Peyer's patch (tissue), 4 donors: ENCODE data around the gene PLXNA4. TPM values are rescaled to one million over a fixed set of nuclear protein-coding genes. Genes with fewer than 3 reads are reported as not detected.

Experiments used
- DNase-seq, 3 donors: peaks; one replicate each; pipeline ENCODE4 v3.0.0-alpha.2; 2017 to 2019
- H3K27ac ChIP-seq, 4 donors: fragments of 200-600 bp; sonication (generic); one replicate each; pipeline ENCODE4 v1.5.1; 2016 to 2019
- H3K27me3 ChIP-seq, 2 donors: fragments of 200-600 bp; sonication (generic); one replicate each; pipeline ENCODE4 v1.5.1; 2019
- H3K36me3 ChIP-seq, 3 donors: fragments of 200-600 bp; sonication (generic); one replicate each; pipeline ENCODE4 v1.5.1; 2016 to 2019
- H3K4me1 ChIP-seq, 4 donors: fragments of 200-600 bp; sonication (generic); one replicate each; pipeline ENCODE4 v1.5.1; 2016 to 2019
- H3K4me3 ChIP-seq, 4 donors: fragments of 200-600 bp; sonication (generic); 1 replicate in 3 of 4; 2 replicates in 1 of 4; pipeline ENCODE4 v1.5.1; 2016 to 2019; ENCODE audit warnings: mild to moderate bottlenecking in 1 of 4
- H3K9me3 ChIP-seq, 4 donors: fragments of 200-600 bp; sonication (generic); one replicate each; pipeline ENCODE4 v1.5.1; 2016 to 2019; ENCODE audit warnings: mild to moderate bottlenecking in 1 of 4
- CTCF ChIP-seq, 6 experiments: fragments of 450-650 bp in 4 of 6; fragments of 200-600 bp in 2 of 6; sonication (generic) in 1 of 6; IDR thresholded peaks; one replicate each; pipeline ENCODE4 v1.5.1; 2017 to 2019; ENCODE audit warnings: antibody characterized with exemption in 6 of 6, mild to moderate bottlenecking in 3 of 6, moderate library complexity in 1 of 6
- POLR2A ChIP-seq, 2 donors: fragments of 450-650 bp; IDR thresholded peaks; one replicate each; pipeline ENCODE4 v1.5.1; 2017; ENCODE audit warnings: antibody characterized with exemption in 2 of 2, mild to moderate bottlenecking in 2 of 2, moderate library complexity in 2 of 2
- total RNA-seq, 4 donors: library from RNA; depleted of rRNA; stranded (reverse); fragments of >200 nt; gene quantifications; one replicate each; pipeline ENCODE4 v1.1.0, GENCODE V29; 2016

The PLXNA4 gene
- total RNA-seq, 4 donors from 2014 or later: 1.4 to 3.8 (median 3.0) TPM

GRCh38 chr7:132438926-132439325, 137.3 kb downstream of the PLXNA4 start:
- TF ChIP-seq POLR2A (IDR thresholded peaks at IDR 0.05) (no peak), CTCF (IDR thresholded peaks at IDR 0.05) (no peak)
- H3K27me3 ChIP-seq: no peaks in the 10 kb centered on the region
- no peaks in the 10 kb centered on the region for H3K9me3 ChIP-seq
- no peaks in the 10 kb centered on the region for H3K36me3 ChIP-seq
- no peak for DNase-seq
- no peaks in the 10 kb centered on the region for H3K4me1 ChIP-seq
- H3K27ac ChIP-seq: no peak overlapping the region
- no peak overlapping the region for H3K4me3 ChIP-seq

GRCh38 chr7:132437730-132438129, 138.5 kb downstream of the PLXNA4 start:
- Histone ChIP-seq H3K9me3 (no peaks in the 10 kb centered on the region), H3K36me3 (no peaks in the 10 kb centered on the region), H3K4me3 (no peak overlapping the region), H3K27me3 (no peaks in the 10 kb centered on the region), H3K4me1 (no peaks in the 10 kb centered on the region), H3K27ac (no peak overlapping the region)
- peak in 1 of 3 donors; percentile 64 for DNase-seq
- no peak for TF ChIP-seq CTCF (IDR thresholded peaks at IDR 0.05)
- no peak for TF ChIP-seq POLR2A (IDR thresholded peaks at IDR 0.05)

- no peaks in the 10 kb centered on the region for H3K36me3 ChIP-seq
- DNase-seq: no peak
- no peaks in the 10 kb centered on the region for H3K27me3 ChIP-seq
- H3K27ac ChIP-seq: no peak overlapping the region
- no peak overlapping the region for H3K4me3 ChIP-seq
- peaks cover 0 to 11% (median 0%) of the 10 kb centered on the region in 4 donors for H3K4me1 ChIP-seq
- H3K9me3 ChIP-seq: no peaks in the 10 kb centered on the region
- no peak for TF ChIP-seq CTCF (IDR thresholded peaks at IDR 0.05)
These were observed 140.1 kb downstream of the PLXNA4 start for GRCh38 chr7:132436121-132436520.

- Histone ChIP-seq H3K9me3 (no peaks in the 10 kb centered on the region), H3K4me3 (no peak overlapping the region), H3K4me1 (peaks cover 0 to 19% (median under 1%) of the 10 kb centered on the region in 4 donors), H3K27ac (no peak overlapping the region), H3K36me3 (no peaks in the 10 kb centered on the region), H3K27me3 (no peaks in the 10 kb centered on the region)
- no peak for DNase-seq
- no peak for TF ChIP-seq CTCF (IDR thresholded peaks at IDR 0.05)
- no peak for TF ChIP-seq POLR2A (IDR thresholded peaks at IDR 0.05)
These were observed 141.0 kb downstream of the PLXNA4 start for GRCh38 chr7:132435016-132435990.

- Histone ChIP-seq H3K36me3 (no peaks in the 10 kb centered on the region), H3K27ac (no peak overlapping the region), H3K27me3 (no peaks in the 10 kb centered on the region), H3K4me1 (peaks cover 0 to 25% (median 3%) of the 10 kb centered on the region in 4 donors), H3K9me3 (no peaks in the 10 kb centered on the region), H3K4me3 (no peak overlapping the region)
- no peak for DNase-seq
- TF ChIP-seq POLR2A (IDR thresholded peaks at IDR 0.05): no peak
- TF ChIP-seq CTCF (IDR thresholded peaks at IDR 0.05): no peak
These were observed 142.2 kb downstream of the PLXNA4 start for GRCh38 chr7:132434041-132434440.
